ENCODE results near the gene NAT10.
"Not testable (repeated sequence)": the region's sequence is repeated elsewhere in the genome, so short reads cannot be mapped to it uniquely, and the experiment has no call there.

DNA sequence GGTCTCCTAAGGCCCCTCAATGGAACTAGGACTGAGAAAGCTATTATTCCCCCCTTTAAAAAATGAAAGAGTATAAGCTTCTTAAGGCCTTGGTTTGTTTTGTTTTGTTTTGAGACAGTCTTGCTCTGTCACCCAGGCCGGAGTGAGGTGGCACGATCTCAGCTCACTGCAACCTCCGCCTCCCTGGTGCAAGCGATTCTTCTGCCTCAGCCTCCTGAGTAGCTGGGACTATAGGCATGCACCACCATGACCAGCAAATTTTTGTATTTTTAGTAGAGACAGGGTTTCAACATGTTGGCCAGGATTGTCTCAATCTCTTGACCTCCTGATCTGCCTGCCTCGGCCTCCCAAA lies 75.4 kb downstream of the NAT10 start:
- TF ChIP-seq, protein P1, sequence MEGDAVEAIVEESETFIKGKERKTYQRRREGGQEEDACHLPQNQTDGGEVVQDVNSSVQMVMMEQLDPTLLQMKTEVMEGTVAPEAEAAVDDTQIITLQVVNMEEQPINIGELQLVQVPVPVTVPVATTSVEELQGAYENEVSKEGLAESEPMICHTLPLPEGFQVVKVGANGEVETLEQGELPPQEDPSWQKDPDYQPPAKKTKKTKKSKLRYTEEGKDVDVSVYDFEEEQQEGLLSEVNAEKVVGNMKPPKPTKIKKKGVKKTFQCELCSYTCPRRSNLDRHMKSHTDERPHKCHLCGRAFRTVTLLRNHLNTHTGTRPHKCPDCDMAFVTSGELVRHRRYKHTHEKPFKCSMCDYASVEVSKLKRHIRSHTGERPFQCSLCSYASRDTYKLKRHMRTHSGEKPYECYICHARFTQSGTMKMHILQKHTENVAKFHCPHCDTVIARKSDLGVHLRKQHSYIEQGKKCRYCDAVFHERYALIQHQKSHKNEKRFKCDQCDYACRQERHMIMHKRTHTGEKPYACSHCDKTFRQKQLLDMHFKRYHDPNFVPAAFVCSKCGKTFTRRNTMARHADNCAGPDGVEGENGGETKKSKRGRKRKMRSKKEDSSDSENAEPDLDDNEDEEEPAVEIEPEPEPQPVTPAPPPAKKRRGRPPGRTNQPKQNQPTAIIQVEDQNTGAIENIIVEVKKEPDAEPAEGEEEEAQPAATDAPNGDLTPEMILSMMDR (IDR thresholded peaks at IDR 0.05; ENCODE audit: insufficient read depth, low read length): not testable (repeated sequence)
- not testable (repeated sequence) for TF ChIP-seq POLR2AphosphoS5 (IDR thresholded peaks at IDR 0.05; ENCODE audit: low read depth); GABPA (IDR thresholded peaks at IDR 0.05; ENCODE audit: low read depth); SPI1 (IDR thresholded peaks at IDR 0.05; ENCODE audit: borderline replicate concordance, low read depth)
- TF ChIP-seq, protein P2, sequence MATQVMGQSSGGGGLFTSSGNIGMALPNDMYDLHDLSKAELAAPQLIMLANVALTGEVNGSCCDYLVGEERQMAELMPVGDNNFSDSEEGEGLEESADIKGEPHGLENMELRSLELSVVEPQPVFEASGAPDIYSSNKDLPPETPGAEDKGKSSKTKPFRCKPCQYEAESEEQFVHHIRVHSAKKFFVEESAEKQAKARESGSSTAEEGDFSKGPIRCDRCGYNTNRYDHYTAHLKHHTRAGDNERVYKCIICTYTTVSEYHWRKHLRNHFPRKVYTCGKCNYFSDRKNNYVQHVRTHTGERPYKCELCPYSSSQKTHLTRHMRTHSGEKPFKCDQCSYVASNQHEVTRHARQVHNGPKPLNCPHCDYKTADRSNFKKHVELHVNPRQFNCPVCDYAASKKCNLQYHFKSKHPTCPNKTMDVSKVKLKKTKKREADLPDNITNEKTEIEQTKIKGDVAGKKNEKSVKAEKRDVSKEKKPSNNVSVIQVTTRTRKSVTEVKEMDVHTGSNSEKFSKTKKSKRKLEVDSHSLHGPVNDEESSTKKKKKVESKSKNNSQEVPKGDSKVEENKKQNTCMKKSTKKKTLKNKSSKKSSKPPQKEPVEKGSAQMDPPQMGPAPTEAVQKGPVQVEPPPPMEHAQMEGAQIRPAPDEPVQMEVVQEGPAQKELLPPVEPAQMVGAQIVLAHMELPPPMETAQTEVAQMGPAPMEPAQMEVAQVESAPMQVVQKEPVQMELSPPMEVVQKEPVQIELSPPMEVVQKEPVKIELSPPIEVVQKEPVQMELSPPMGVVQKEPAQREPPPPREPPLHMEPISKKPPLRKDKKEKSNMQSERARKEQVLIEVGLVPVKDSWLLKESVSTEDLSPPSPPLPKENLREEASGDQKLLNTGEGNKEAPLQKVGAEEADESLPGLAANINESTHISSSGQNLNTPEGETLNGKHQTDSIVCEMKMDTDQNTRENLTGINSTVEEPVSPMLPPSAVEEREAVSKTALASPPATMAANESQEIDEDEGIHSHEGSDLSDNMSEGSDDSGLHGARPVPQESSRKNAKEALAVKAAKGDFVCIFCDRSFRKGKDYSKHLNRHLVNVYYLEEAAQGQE (IDR thresholded peaks at IDR 0.05; ENCODE audit: insufficient replicate concordance, low read depth): not testable (repeated sequence)

Measured in HL-60 (cell line).